Endothelial cell of umbilical vein (primary cell): Measurements from ENCODE around the gene DISP3. TPM values are rescaled to one million over a fixed set of nuclear protein-coding genes. Genes with fewer than 3 reads are reported as not detected.

Experiments
- BruUV-seq: library from RNA; stranded (reverse); fragments of 400-500 nt; replicated peaks from 2 replicates; lab custom pipeline; 2021; lab: Mats Ljungman, UMichigan
- CTCF ChIA-PET: fragments of 300-600, 350-600 bp; sonication (Branson Sonifier 250); formaldehyde crosslinking; loops from one replicate; lab custom pipeline; 2021; ENCODE audit warnings: antibody characterized with exemption, inconsistent platforms; lab: Charles Lee
- POLR2A ChIA-PET: fragments of 300-600, 350-600 bp; sonication (Branson Sonifier 250); formaldehyde crosslinking; loops from one replicate; lab custom pipeline; 2021; ENCODE audit warnings: antibody characterized with exemption, inconsistent platforms; lab: Charles Lee
- DNase-seq: peaks from one replicate; pipeline ENCODE4 v3.0.0-alpha.2; 2011; ENCODE audit warnings: low read depth, low spot score
- FAIRE-seq: peaks from 2 replicates; lab custom pipeline; 2011; peaks lifted over from hg19 to GRCh38; lab: Jason Lieb, UNC
- H2AFZ ChIP-seq: 2 replicates; pipeline ENCODE4 v1.6.0; 2012; ENCODE audit warnings: low read depth, low read length, control low read depth, inconsistent platforms
- H3K27ac ChIP-seq: 2 replicates; pipeline ENCODE4 v1.5.1; 2011; ENCODE audit warnings: low read depth, mild to moderate bottlenecking, control low read depth, low read length, moderate library complexity; ENCODE audit not compliant: insufficient read depth
- H3K27me3 ChIP-seq, 2 experiments: 2 replicates each; pipeline versions ENCODE4 v1.6.0 to v1.6.1; 2011; ENCODE audit warnings: low read length in 2 of 2, mixed read lengths in 1 of 2; ENCODE audit not compliant: control insufficient read depth in 2 of 2, insufficient read depth in 2 of 2
- H3K36me3 ChIP-seq, 2 experiments: 2 replicates in 1 of 2; 3 replicates in 1 of 2; pipeline ENCODE4 v1.5.1; 2011; ENCODE audit warnings: low read length in 2 of 2, mild to moderate bottlenecking in 1 of 2, moderate library complexity in 1 of 2; ENCODE audit not compliant: control insufficient read depth in 2 of 2, insufficient read depth in 2 of 2; ENCODE audit errors: extremely low read depth in 1 of 2
- H3K4me1 ChIP-seq: 3 replicates; pipeline ENCODE4 v1.5.1; 2011; ENCODE audit warnings: mild to moderate bottlenecking, low read length; ENCODE audit not compliant: control insufficient read depth, insufficient read depth; ENCODE audit errors: extremely low read depth
- H3K4me2 ChIP-seq: 2 replicates; pipeline ENCODE4 v1.6.1; 2011; ENCODE audit warnings: low read length, control low read depth, mixed read lengths; ENCODE audit not compliant: insufficient read depth
- H3K4me3 ChIP-seq, 3 experiments: fragments of 200-600 bp in 1 of 3; sonication (generic), shearing (Covaris generic) in 1 of 3; replicated peaks in 1 of 3; 2 replicates each; pipeline ENCODE4 v1.5.1; 2011 to 2016; ENCODE audit warnings: control low read depth in 3 of 3, low read length in 3 of 3, mild to moderate bottlenecking in 2 of 3, inconsistent platforms in 1 of 3, low read depth in 1 of 3, moderate library complexity in 1 of 3; ENCODE audit not compliant: insufficient read depth in 1 of 3
- H3K79me2 ChIP-seq: 2 replicates; pipeline ENCODE4 v1.6.0; 2012; ENCODE audit warnings: low read length, inconsistent platforms; ENCODE audit not compliant: control insufficient read depth, insufficient read depth
- H3K9ac ChIP-seq: replicated peaks from 2 replicates; pipeline ENCODE3; 2011; ENCODE audit warnings: low read length, control low read depth; ENCODE audit not compliant: insufficient read depth; ENCODE audit errors: extremely low read depth
- H3K9me1 ChIP-seq: replicated peaks from 3 replicates; pipeline ENCODE4 v1.6.0; 2011; ENCODE audit warnings: mild to moderate bottlenecking, low read length; ENCODE audit not compliant: control insufficient read depth, insufficient read depth; ENCODE audit errors: extremely low read depth
- H3K9me3 ChIP-seq: replicated peaks from 2 replicates; pipeline ENCODE4 v1.5.1; 2012; ENCODE audit warnings: low read length, inconsistent platforms; ENCODE audit not compliant: control insufficient read depth, insufficient read depth
- H4K20me1 ChIP-seq: replicated peaks from 2 replicates; pipeline ENCODE3; 2011; ENCODE audit warnings: mild to moderate bottlenecking, low read length; ENCODE audit not compliant: control insufficient read depth, insufficient read depth; ENCODE audit errors: extremely low read depth
- CTCF ChIP-seq, 2 donors: IDR thresholded peaks; 1 replicate in 1 of 2; 2 replicates in 1 of 2; pipeline ENCODE4 v1.5.1; 2011; ENCODE audit warnings: low read length in 2 of 2, mild to moderate bottlenecking in 2 of 2, moderate library complexity in 2 of 2, control low read depth in 1 of 2, inconsistent platforms in 1 of 2, low read depth in 1 of 2; ENCODE audit not compliant: insufficient read depth in 1 of 2; ENCODE audit errors: extremely low read depth in 1 of 2
- EZH2 ChIP-seq: IDR thresholded peaks from 2 replicates; pipeline ENCODE4 v1.6.1; 2012; ENCODE audit warnings: borderline replicate concordance, low read depth, mild to moderate bottlenecking, moderate library complexity, low read length, inconsistent platforms; ENCODE audit not compliant: severe bottlenecking
- GATA2 ChIP-seq: IDR thresholded peaks from 2 replicates; pipeline ENCODE4 v1.7.0; 2011; ENCODE audit warnings: low read depth, mild to moderate bottlenecking, moderate library complexity, mixed read lengths, low read length; ENCODE audit not compliant: insufficient read length, insufficient read depth
- MAX ChIP-seq: IDR thresholded peaks from 2 replicates; pipeline ENCODE4 v1.6.1; 2011; ENCODE audit not compliant: insufficient read depth, insufficient read length
- POLR2AphosphoS5 ChIP-seq: IDR thresholded peaks from 2 replicates; pipeline ENCODE4 v1.6.1; 2012; ENCODE audit warnings: low read depth, mild to moderate bottlenecking, control low read depth, low read length, moderate library complexity; ENCODE audit not compliant: insufficient read depth
- dilution Hi-C: fragments of 300-500 bp; cut with MboI; formaldehyde crosslinking; loops from one replicate; pipeline ENCODE4 v1.15.0; 2019; ENCODE audit warnings: low sequenced_read_pairs; ENCODE audit not compliant: extremely low pct_ligation_motif_present
- intact Hi-C: fragments of 100-400 bp; cut with micrococcal nuclease; formaldehyde crosslinking; loops from one replicate; pipeline ENCODE4 v1.10.0; 2022
- polyA plus RNA-seq, 4 experiments: library from polyadenylated mRNA; depleted of rRNA in 3 of 4; stranded (reverse) in 3 of 4; unstranded in 1 of 4; fragments of >200 nt; gene quantifications; 2 replicates each; pipeline versions ENCODE4 v1.2.1 to v1.2.3, GENCODE V29; 2011 to 2012; ENCODE audit warnings: missing spikeins in 1 of 4
- total RNA-seq: library from RNA; stranded (reverse); gene quantifications from 2 replicates; pipeline ENCODE4 v1.2.3, GENCODE V29; 2021

DISP3 gene
- total and polyA plus RNA-seq, 2 donors (not counting 3 experiments of a cell fraction or from before 2014, with no cell fraction given): 0.26 to 0.49 TPM

GRCh38 chr1:11479375-11479979, 522 bp downstream of the DISP3 start:
- H3K36me3 ChIP-seq: no peaks in the 10 kb centered on the region
- DNase-seq (peak; percentile 4), FAIRE-seq (no peak)
- H3K27me3 ChIP-seq: peaks cover 3 to 8% of the 10 kb centered on the region in 2 experiments
- peak overlapping the region; percentile 67 for H2AFZ ChIP-seq
- H3K9me1 ChIP-seq: no peaks in the 10 kb centered on the region
- H4K20me1 ChIP-seq: no peaks in the 10 kb centered on the region
- dilution Hi-C loops (no loop called here), intact Hi-C loops (loop anchor here (1.0 to 5.0 kb wide), 3 partner anchors 73 to 257 kb away; partner anchors contain the start of gene AGTRAP)
- H3K4me1 ChIP-seq: peaks cover 4% of the 10 kb centered on the region
- no peaks in the 10 kb centered on the region for H3K79me2 ChIP-seq
- peak overlapping the region; percentile 62 for H3K4me2 ChIP-seq
- H3K9me3 ChIP-seq: no peaks in the 10 kb centered on the region
- CTCF ChIA-PET: interaction anchor here (0.8 to 1.8 kb wide), 3 partner anchors 20 to 468 kb away, joined by 3 to 5 read pairs (median 4); partner anchors contain the start of gene TARDBP
- H3K9ac ChIP-seq: no peak overlapping the region
- peak overlapping the region; percentile 3 to 53 (median 3) for H3K4me3 ChIP-seq
- TF ChIP-seq MAX (no peak), EZH2 (peak; percentile 5), CTCF (IDR thresholded peaks at IDR 0.05; ENCODE audit: extremely low read depth in 1 of 2, insufficient read depth in 1 of 2, low read depth in 1 of 2, low read length in 2 of 2) (no peak), POLR2AphosphoS5 (no peak), GATA2 (no peak)
- no TSS peak for BruUV-seq
- POLR2A ChIA-PET: no interaction called here
- no peak overlapping the region for H3K27ac ChIP-seq
